A673 (cell line): ENCODE results near the gene USF3. TPM values are rescaled to one million over a fixed set of nuclear protein-coding genes. Genes with fewer than 3 reads are reported as not detected.

Experiments
- BruUV-seq: library from RNA; stranded (reverse); fragments of 400-500 nt; replicated peaks from 2 replicates; lab custom pipeline; 2021; lab: Mats Ljungman, UMichigan
- CTCF ChIA-PET: fragments of 300-600 bp; sonication (Branson Sonifier 250); formaldehyde crosslinking; loops from one replicate; lab custom pipeline; 2022; ENCODE audit warnings: antibody characterized with exemption; lab: Charles Lee
- POLR2A ChIA-PET: fragments of 300-600 bp; sonication (Branson Sonifier 250); formaldehyde crosslinking; loops from one replicate; lab custom pipeline; 2022; ENCODE audit warnings: antibody characterized with exemption; ENCODE audit not compliant: low non-redundant PET; lab: Charles Lee
- DNase-seq: peaks from one replicate; pipeline ENCODE4 v3.0.0-alpha.2; 2015; ENCODE audit warnings: low spot score
- H3K27ac ChIP-seq: fragments of 200-600 bp; sonication (generic); 2 replicates; pipeline ENCODE4 v1.5.1; 2016; ENCODE audit warnings: mixed run types, low read depth, mild to moderate bottlenecking, mixed read lengths, antibody characterized with exemption, low read length; ENCODE audit not compliant: poor library complexity, severe bottlenecking
- H3K27me3 ChIP-seq: fragments of 200-600 bp; sonication (generic); replicated peaks from 2 replicates; pipeline ENCODE4 v1.6.1; 2017; ENCODE audit warnings: mixed run types, low read depth, mild to moderate bottlenecking, mixed read lengths, antibody characterized with exemption, low read length; ENCODE audit not compliant: insufficient read depth, poor library complexity
- H3K36me3 ChIP-seq: fragments of 200-600 bp; sonication (generic); 2 replicates; pipeline ENCODE4 v1.6.1; 2016; ENCODE audit warnings: mixed run types, mild to moderate bottlenecking, mixed read lengths, antibody characterized with exemption, low read length; ENCODE audit not compliant: insufficient read depth, poor library complexity, severe bottlenecking
- H3K4me1 ChIP-seq: fragments of 200-600 bp; sonication (generic); 2 replicates; pipeline ENCODE4 v1.6.1; 2017; ENCODE audit warnings: mixed run types, mild to moderate bottlenecking, mixed read lengths, antibody characterized with exemption, low read length; ENCODE audit not compliant: insufficient read depth, poor library complexity, severe bottlenecking
- H3K4me3 ChIP-seq: fragments of 200-600 bp; sonication (generic); 2 replicates; pipeline ENCODE4 v1.5.1; 2016; ENCODE audit warnings: low read depth, mixed run types, mild to moderate bottlenecking, mixed read lengths, low read length; ENCODE audit not compliant: poor library complexity, severe bottlenecking
- H3K9me3 ChIP-seq: fragments of 200-600 bp; sonication (generic); 2 replicates; pipeline ENCODE4 v1.6.1; 2016; ENCODE audit warnings: mixed run types, low read depth, mild to moderate bottlenecking, mixed read lengths, antibody characterized with exemption, low read length; ENCODE audit not compliant: poor library complexity, severe bottlenecking
- EZH2 ChIP-seq: fragments of 200-600 bp; sonication (generic); IDR thresholded peaks from 2 replicates; pipeline ENCODE4 v1.6.1; 2017; ENCODE audit warnings: borderline replicate concordance, low read depth, mild to moderate bottlenecking, mixed read lengths, antibody characterized with exemption, low read length; ENCODE audit not compliant: poor library complexity, severe bottlenecking
- intact Hi-C: fragments of 100-400 bp; cut with micrococcal nuclease; formaldehyde crosslinking; loops from one replicate; pipeline ENCODE4 v1.10.0; 2022; ENCODE audit not compliant: unreplicated experiment
- total RNA-seq: library from RNA; stranded (reverse); gene quantifications from 2 replicates; pipeline ENCODE4 v1.2.3, GENCODE V29; 2021
- TF ChIP-seq, protein P1 (sequence below): fragments of 300-800, 200-600 bp; sonication (generic); conservative IDR thresholded peaks from 2 replicates; pipeline ENCODE4 v1.5.1; 2017; ENCODE audit warnings: low read depth, mild to moderate bottlenecking, antibody characterized with exemption, low read length, moderate library complexity, mixed read lengths

Gene USF3
- total RNA-seq, 1 experiment from 2014 or later: 9.7 TPM

GRCh38 chr3:113664523-113665094 is 31.8 kb downstream of the USF3 start:
- no peak for DNase-seq
- BruUV-seq: no TSS peak
- no peak overlapping the region for H3K4me3 ChIP-seq
- H3K4me1 ChIP-seq: peaks cover 10% of the 10 kb centered on the region
- intact Hi-C loops: no loop called here
- POLR2A ChIA-PET: no interaction called here
- no peak for TF ChIP-seq EZH2
- TF ChIP-seq, protein P1, sequence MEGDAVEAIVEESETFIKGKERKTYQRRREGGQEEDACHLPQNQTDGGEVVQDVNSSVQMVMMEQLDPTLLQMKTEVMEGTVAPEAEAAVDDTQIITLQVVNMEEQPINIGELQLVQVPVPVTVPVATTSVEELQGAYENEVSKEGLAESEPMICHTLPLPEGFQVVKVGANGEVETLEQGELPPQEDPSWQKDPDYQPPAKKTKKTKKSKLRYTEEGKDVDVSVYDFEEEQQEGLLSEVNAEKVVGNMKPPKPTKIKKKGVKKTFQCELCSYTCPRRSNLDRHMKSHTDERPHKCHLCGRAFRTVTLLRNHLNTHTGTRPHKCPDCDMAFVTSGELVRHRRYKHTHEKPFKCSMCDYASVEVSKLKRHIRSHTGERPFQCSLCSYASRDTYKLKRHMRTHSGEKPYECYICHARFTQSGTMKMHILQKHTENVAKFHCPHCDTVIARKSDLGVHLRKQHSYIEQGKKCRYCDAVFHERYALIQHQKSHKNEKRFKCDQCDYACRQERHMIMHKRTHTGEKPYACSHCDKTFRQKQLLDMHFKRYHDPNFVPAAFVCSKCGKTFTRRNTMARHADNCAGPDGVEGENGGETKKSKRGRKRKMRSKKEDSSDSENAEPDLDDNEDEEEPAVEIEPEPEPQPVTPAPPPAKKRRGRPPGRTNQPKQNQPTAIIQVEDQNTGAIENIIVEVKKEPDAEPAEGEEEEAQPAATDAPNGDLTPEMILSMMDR: no peak
- CTCF ChIA-PET: no interaction called here
- H3K9me3 ChIP-seq: no peaks in the 10 kb centered on the region
- H3K36me3 ChIP-seq: no peaks in the 10 kb centered on the region
- no peak overlapping the region for H3K27ac ChIP-seq
- H3K27me3 ChIP-seq: no peaks in the 10 kb centered on the region

DNA sequence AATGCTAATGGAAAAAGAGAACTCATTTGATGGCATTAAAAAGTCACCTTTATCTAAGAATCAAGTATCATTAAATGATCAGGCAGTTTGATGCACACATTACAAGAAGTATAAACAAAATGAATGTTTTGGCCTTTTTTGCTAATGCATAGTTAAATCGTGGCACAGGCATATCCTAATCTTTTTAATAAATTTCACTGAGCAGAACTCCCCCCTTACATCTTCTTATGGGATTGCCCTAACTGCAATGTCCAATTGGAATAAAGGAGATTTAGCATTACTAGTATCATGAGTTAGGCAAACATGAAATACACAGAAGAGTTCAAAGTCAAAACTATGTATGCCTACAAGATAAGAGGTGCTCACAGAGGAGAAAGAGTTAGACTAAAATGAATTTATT is 32.7 kb downstream of the USF3 start:
- peaks cover 10% of the 10 kb centered on the region for H3K4me1 ChIP-seq
- H3K27ac ChIP-seq: no peak overlapping the region
- no peaks in the 10 kb centered on the region for H3K27me3 ChIP-seq
- H3K4me3 ChIP-seq: no peak overlapping the region
- ChIA-PET POLR2A (no interaction called here), CTCF (no interaction called here)
- H3K36me3 ChIP-seq: no peaks in the 10 kb centered on the region
- TF ChIP-seq EZH2: no peak
- TF ChIP-seq, protein P1: no peak
- no peak for DNase-seq
- no peaks in the 10 kb centered on the region for H3K9me3 ChIP-seq
- intact Hi-C loops: no loop called here
- no TSS peak for BruUV-seq

DNA sequence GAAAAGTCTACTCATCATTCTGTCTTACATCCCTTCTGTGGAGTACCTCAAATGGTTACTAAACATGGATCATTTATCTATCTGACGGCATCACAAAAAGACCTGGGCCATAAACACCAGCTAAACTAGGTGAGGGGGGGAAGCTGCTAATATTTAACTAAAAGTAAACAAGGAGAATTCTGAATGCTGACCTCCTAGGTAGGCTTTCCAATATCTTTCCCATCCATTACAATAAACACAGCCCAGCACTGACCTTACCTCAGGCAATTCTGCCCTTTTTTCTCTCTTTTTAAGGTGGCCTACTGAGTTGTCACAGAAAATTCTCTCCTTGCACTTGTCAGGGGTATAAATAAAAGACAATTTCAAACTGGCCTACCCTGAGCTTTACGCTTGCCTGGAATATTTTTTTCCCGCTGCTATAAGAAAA is 33.1 kb downstream of the USF3 start:
- POLR2A ChIA-PET: no interaction called here
- intact Hi-C loops: no loop called here

More for the DNA sequence above, 33.1 kb downstream of the USF3 start:
- no TSS peak for BruUV-seq
- DNase-seq: no peak
- no peaks in the 10 kb centered on the region for H3K9me3 ChIP-seq
- no peak for TF ChIP-seq EZH2
- TF ChIP-seq, protein P1: no peak
- CTCF ChIA-PET: no interaction called here
- H3K36me3 ChIP-seq: no peaks in the 10 kb centered on the region
- peaks cover 7% of the 10 kb centered on the region for H3K4me1 ChIP-seq
- H3K27me3 ChIP-seq: no peaks in the 10 kb centered on the region
- no peak overlapping the region for H3K27ac ChIP-seq
- no peak overlapping the region for H3K4me3 ChIP-seq
